GM12891 (cell line): Measurements from ENCODE around the gene DLGAP1.
"Not testable (repeated sequence)": the region's sequence is repeated elsewhere in the genome, so short reads cannot be mapped to it uniquely, and the experiment has no call there.

Experiments
- DNase-seq: peaks from one replicate; pipeline ENCODE4 v3.0.0; 2011; ENCODE audit warnings: low spot score; ENCODE audit not compliant: insufficient read length
- FAIRE-seq: peaks from 2 replicates; lab custom pipeline; 2011; peaks lifted over from hg19 to GRCh38; lab: Jason Lieb, UNC
- PAX5 ChIP-seq: IDR thresholded peaks from 2 replicates; pipeline ENCODE4 v1.6.1; 2011; ENCODE audit warnings: low read length, moderate library complexity, mild to moderate bottlenecking; ENCODE audit not compliant: insufficient read depth, severe bottlenecking
- POLR2A ChIP-seq: IDR thresholded peaks from 2 replicates; pipeline ENCODE4 v1.6.1; 2011; ENCODE audit warnings: low read depth, low read length, control low read depth
- POLR2AphosphoS5 ChIP-seq: IDR thresholded peaks from 2 replicates; pipeline ENCODE4 v1.6.1; 2011; ENCODE audit warnings: low read depth, low read length, control low read depth
- POU2F2 ChIP-seq: IDR thresholded peaks from 2 replicates; pipeline ENCODE4 v1.6.1; 2011; ENCODE audit warnings: low read depth, mild to moderate bottlenecking, control low read depth, low read length, moderate library complexity
- SPI1 ChIP-seq: IDR thresholded peaks from 2 replicates; pipeline ENCODE4 v1.6.1; 2011; ENCODE audit warnings: low read depth, low read length, control low read depth
- TAF1 ChIP-seq: IDR thresholded peaks from 2 replicates; pipeline ENCODE4 v1.6.1; 2011; ENCODE audit warnings: low read depth, low read length, control low read depth

DLGAP1 gene

DNA sequence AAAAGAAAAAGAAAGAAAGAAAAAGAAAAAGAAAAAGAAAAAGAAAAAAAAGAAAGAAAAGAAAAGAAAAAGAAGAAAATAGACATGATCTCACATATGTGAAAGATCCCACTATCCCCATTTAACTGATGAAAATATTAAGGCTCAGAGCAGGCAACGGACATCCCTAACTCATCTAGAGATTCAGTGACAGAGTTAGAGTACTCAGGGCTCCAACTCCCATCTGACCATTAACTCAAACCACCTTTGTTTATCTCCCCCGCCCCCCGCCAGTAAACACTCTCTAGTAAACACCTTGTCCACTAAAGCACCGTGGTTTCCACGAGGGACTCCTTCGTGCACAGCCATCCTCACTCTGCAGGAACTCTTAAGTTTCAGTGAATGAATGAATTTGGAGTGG is 862.2 kb downstream of the DLGAP1 start:
- FAIRE-seq (no peak), DNase-seq (no peak)
- TF ChIP-seq PAX5 (no peak), POLR2AphosphoS5 (no peak), POLR2A (no peak), TAF1 (no peak), SPI1 (no peak), POU2F2 (no peak)

DNA sequence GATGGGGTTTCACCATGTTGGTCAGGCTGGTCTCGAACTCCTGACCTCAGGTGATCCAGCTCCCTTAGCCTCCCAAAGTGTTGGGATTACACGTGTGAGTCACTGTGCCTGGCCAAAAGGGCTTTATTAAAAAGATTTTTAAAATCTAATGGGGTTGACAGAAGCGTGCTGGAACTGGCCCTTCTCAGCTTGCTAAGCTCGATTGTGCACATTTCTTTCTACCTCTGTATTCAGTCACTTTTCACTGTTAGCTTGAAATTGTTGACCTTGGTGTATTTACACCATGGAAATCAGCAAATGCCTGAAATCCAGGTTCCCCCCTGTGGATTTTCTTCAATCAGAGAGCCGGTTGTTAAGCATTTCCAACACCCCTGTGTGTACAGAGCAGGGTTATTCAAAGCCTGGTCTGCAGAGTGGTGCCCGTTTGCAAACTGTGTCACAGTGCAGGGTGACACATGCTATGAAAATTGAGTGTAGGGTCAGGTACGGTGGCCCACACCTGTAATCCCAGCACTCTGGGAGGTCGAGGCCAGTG is 864.9 kb downstream of the DLGAP1 start:
- FAIRE-seq = no peak
- no peak for TF ChIP-seq TAF1
- no peak for TF ChIP-seq POU2F2
- no peak for TF ChIP-seq POLR2A
- TF ChIP-seq PAX5 = no peak
- no peak for TF ChIP-seq POLR2AphosphoS5
- no peak for TF ChIP-seq SPI1
- DNase-seq = no peak

DNA sequence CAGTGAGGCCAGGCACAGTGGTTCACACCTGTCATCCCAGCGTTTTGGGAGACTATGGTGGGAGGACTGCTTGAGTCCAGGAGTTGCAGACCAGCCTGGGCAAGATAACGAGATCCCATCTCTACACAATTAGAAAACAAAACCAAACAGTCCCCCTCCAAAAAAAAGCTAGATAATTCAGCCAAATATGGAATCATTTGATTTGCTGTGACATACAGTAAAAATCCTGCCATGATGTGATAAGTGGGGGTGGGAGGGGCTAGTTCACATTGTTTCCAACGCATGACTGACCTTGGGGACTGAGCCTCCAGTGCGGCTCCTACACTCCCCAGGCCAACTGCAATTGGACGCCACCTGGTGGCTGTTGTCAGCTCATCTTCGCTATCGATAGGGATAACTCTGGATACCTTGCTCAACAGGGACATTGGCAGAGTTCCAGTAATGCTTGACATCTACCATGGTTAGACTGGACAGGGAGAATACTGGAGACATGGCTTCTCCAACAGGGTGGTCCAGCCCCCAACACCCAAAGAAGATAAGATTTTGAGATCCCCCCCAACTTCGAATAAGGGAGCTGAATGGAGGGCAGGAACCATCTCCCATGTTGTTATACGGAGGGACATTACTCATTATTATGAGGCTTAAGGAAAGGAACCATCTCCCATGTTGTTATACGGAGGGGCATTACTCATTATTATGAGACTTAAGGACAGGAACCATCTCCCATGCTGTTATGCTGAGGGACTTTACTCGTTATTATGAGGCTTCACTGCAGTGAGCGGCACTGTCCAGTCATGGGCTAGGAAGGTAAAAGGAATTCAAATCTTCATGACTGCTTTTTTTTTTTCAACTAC is 869.2 kb downstream of the DLGAP1 start:
- peak; percentile 77 for TF ChIP-seq PAX5
- no peak for TF ChIP-seq SPI1
- FAIRE-seq (peak; percentile 86), DNase-seq (no peak)

DNA sequence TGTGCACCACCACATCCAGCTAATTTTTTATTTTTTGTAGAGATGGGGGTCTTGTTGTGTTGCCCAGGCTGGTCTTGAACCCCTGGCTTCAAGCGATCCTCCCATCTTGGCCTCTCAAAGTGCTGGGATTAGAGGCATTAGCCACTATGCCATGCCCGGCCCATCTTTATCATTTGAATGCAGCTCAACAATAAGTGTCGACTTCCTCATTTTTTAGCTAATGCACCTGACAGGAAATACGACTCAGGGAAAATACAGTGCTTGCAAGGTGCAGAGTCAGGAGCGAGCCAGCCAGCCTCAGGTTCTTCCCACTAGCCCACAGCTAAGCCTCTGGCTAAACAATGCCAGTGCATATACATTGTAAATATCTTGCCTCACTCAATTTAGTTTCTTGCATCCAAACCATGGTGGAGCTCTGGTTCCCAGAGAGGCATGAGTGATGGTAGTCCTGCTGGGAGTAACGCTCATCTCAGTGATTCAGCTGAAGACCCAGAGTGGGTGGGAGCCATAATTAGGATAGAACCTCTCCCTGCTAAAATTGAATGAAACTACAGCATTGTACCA is 870.1 kb downstream of the DLGAP1 start:
- FAIRE-seq = no peak
- TF ChIP-seq PAX5 (no peak), TAF1 (no peak), SPI1 (peak; percentile 86), POLR2AphosphoS5 (no peak)

DNA sequence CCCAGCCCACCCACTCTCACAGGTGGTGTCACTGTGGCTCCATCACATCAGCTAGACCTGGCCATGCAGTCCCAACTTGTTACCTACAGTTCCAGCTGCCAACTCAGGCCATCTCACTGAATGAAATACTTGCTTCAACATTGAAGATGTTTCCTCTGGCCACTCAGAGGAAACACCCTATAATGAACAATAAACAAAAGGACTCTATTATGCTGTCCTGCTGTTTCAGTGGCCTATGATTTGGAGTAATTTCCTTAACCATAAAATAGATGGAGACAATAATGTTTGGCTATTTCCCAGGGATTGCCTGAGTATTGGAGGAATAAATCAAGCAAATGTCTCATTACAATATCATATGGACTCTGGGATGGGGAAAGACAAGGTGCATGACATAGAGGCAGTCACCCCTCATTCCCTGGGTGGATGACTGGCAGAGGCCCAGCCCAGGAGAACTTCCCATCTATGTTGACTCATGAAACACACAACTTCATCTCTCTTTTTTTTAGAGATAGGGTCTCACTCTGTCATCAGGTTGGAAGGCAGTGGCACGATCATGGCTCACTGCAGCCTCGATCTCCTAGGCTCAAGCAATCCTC is 870.7 kb downstream of the DLGAP1 start:
- no peak for FAIRE-seq
- DNase-seq = no peak

More for the DNA sequence above, 870.1 kb downstream of the DLGAP1 start:
- no peak for DNase-seq

DNA sequence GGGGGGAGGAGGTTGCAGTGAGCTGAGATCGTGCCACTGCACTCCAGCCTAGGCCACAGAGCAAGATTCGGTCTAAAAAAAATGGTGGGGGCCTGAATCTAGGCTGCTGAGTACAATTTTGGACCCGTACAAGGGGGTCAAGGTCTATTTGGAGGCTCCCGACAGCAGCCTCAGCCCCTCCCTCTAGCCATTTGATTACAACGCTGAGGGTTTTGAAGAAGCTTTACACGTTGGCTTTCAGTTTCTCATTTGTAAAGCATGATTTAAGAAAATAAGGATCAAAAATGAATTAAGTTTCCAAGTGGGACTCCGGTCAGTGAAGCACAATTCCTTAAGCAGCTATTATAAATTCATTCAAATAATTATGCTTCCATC is 871.2 kb downstream of the DLGAP1 start:
- FAIRE-seq (no peak), DNase-seq (no peak)
- TF ChIP-seq TAF1 (no peak), POLR2A (no peak), SPI1 (no peak), PAX5 (no peak), POU2F2 (no peak), POLR2AphosphoS5 (no peak)

More for the DNA sequence above, 870.7 kb downstream of the DLGAP1 start:
- no peak for TF ChIP-seq TAF1
- TF ChIP-seq POU2F2 = no peak
- TF ChIP-seq POLR2A = no peak
- no peak for TF ChIP-seq POLR2AphosphoS5
- TF ChIP-seq PAX5 = no peak
- no peak for TF ChIP-seq SPI1

DNA sequence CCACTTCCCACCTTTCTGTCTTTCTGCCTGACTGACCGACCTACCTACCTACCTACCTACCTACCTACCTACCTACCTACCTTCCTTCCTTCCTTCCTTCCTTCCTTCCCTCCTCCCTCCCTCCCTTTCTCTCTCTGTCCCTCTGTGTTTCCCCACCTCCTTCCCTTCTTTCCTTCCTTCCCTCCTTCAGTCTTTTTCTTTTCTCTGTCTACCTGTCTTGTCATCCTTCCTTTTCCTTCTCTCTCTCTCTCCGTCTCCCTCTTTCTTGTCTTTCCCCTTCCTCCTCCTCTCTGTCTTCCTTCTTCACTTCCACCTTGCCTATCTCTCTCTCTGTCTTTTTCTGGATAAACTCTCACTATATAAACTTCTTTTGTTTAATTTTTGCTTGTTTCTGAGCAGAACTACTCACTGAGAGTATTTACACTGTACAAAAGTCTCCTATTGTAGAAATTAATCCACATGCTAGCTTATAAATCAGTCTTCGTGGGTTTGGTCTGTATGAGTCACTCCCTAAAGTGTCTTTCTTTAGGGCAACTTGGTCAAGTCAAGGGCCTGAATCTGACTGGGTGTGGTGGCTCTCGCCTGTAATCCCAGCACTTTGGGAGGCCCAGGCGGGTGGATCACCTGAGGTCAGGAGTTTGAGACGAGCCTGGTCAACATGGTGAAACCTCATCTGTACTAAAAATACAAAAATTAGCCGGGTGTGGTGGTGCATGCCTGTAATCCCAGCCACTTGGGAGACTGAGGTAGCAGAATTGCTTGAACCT is 871.8 kb downstream of the DLGAP1 start:
- not testable (repeated sequence) for FAIRE-seq, DNase-seq

DNA sequence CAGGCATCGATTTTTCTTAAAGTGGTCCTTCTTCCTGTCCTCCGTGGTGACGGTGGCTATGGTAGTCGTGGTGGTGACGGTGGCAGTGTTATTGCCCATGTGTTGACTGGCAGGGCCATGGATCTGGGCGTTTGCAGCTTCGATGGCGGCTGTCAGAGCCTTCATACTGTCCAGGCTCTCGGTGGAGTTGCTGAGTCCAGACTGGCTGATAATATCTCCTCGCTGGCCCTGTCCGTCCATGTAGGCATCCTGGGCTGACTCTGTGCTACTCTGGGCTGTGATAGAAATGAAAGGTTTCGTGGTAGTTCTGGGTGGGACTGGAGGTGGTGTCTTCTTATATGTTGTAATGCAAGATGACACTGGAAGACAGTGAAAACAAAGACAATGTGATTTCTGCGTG is 873.2 kb downstream of the DLGAP1 start:
- FAIRE-seq = no peak
- DNase-seq = no peak
- no peak for TF ChIP-seq POLR2A
- no peak for TF ChIP-seq TAF1
- TF ChIP-seq POLR2AphosphoS5 = no peak
- TF ChIP-seq POU2F2 = no peak
- no peak for TF ChIP-seq SPI1
- no peak for TF ChIP-seq PAX5

DNA sequence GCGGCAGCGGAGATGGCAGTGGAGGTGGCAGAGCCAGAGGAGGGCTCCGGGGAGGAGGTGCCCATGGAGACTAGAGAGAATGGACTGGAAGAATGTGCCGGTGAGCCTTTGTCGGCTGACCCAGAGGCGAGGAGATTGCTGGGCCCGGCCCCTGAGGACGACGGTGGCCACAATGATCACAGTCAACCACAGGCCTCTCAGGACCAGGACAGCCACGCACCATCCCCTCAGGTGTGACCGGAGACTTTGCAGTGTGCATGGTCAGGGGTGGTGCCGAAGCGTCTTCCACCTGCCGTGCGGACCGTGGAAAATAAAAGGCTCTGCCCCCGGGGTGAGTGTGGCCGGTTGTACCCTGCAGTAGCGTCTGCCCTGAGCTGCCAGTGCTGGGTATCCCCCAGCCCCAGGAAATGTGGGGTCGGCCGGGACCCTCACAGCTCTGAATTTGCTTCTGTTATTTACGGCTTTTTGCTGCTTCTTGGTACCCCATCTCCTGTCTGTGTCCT is 874.5 kb downstream of the DLGAP1 start:
- FAIRE-seq, DNase-seq: not testable (repeated sequence)

DNA sequence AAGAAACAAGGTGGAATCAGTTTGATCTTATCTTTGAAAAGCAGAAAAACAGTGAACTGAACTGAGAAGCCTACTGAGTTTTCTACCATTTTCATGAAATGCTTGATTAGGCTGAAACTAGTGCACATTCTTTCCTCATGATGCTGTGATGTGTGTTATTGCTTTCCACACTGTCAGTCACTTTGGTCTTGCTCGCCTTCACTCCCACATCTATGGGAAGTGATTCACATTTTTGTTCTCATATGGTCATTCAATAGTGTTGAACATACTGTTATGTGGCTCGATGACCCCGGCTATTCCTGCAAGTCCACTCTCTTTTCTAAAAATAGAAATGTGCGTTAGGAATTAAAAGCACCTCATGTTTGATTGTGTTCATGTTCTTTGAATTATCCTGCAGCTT is 875.4 kb downstream of the DLGAP1 start:
- FAIRE-seq (no peak), DNase-seq (no peak)
- TF ChIP-seq POLR2A (no peak), POU2F2 (no peak), PAX5 (no peak), TAF1 (no peak), SPI1 (no peak), POLR2AphosphoS5 (no peak)
